ENCODE data around the gene OR9A4. TPM values are rescaled to one million over a fixed set of nuclear protein-coding genes. Genes with fewer than 3 reads are reported as not detected.

The OR9A4 gene
- total RNA-seq, 2 experiments from 2014 or later, result not detected

DNA sequence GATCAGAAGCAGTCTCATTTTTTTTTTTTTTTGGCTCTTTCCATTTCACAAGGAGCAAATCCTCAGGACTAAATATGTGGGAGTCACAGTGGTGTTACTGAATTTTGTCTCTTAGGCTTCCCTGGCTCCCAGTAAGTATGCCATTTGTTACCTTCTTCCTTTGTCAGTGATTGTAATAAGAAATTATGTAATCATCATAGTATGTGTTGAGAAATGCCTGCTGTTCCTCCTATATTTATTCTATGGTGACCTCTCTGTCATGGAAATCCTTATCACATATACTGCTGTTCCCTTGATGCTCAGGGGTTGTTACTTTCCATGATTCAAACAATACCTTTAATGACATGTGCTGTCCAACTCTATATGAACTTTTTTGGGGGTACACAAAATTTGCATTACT is 4.8 kb upstream of the OR9A4 start:
- Mint-ChIP-seq H3K4me1 (ENCODE audit: low read depth) (no peaks in the 10 kb centered on the region), H3K27ac (no peak overlapping the region), H3K9me3 (no peaks in the 10 kb centered on the region), H3K4me3 (no peak overlapping the region), H3K27me3 (ENCODE audit: low read depth) (peaks cover 5% of the 10 kb centered on the region), H3K36me3 (ENCODE audit: low read depth) (no peaks in the 10 kb centered on the region)
- CTCF ChIA-PET, result no interaction called here
- intact Hi-C loops (cut with micrococcal nuclease), result no loop called here
- DNase-seq, result no peak

DNA sequence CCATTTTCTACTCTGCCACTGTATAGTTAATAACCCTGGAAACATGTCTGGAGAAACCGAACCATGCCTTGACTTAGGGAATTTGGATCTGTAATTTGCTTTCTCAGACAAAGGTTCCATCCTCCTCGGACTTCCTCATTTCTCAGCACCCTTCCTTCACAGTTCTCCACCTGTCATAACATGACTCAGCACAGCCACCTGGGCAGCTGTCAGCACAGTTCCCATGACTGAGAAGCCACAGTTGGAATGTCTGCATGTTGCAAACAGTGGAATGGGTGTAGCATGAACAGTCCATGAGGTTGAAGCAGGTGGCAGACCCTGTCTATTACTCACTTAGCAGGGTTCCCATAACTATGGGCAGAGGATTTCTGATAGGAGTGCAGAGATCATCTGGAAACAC is 634 bp upstream of the OR9A4 start:
- H3K4me3 Mint-ChIP-seq, result no peak overlapping the region
- CTCF ChIA-PET, result no interaction called here
- H3K4me1 Mint-ChIP-seq (ENCODE audit: low read depth), result no peaks in the 10 kb centered on the region
- intact Hi-C loops (cut with micrococcal nuclease), result no loop called here
- H3K9me3 Mint-ChIP-seq, result no peaks in the 10 kb centered on the region
- no peaks in the 10 kb centered on the region for H3K36me3 Mint-ChIP-seq (ENCODE audit: low read depth)
- no peak overlapping the region for H3K27ac Mint-ChIP-seq
- no peak for DNase-seq
- no peaks in the 10 kb centered on the region for H3K27me3 Mint-ChIP-seq (ENCODE audit: low read depth)

DNA sequence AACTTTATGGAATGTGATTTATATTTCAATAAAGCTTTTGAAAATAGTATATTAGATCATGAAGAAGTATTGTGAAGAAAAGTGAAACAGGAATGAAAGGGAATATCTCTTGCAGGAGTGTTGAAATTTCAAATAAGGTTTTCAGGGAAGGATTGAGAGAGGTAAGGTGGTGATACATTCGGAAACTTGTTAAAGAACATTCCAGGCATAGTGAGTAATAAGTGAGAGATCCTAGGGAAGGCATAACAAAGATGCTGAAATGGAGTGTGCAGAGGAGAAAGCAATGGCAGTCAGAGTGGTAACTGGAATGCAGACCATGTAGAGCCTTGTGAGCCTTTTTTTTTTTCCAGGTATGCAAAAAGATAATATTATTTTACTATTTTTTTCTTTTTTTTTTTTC is 4.1 kb downstream of the OR9A4 start:
- CTCF ChIA-PET, result no interaction called here
- Mint-ChIP-seq H3K9me3 (no peaks in the 10 kb centered on the region), H3K36me3 (ENCODE audit: low read depth) (no peaks in the 10 kb centered on the region), H3K27ac (no peak overlapping the region), H3K4me1 (ENCODE audit: low read depth) (no peaks in the 10 kb centered on the region), H3K27me3 (ENCODE audit: low read depth) (no peaks in the 10 kb centered on the region), H3K4me3 (no peak overlapping the region)
- DNase-seq, result no peak
- intact Hi-C loops (cut with micrococcal nuclease), result no loop called here

DNA sequence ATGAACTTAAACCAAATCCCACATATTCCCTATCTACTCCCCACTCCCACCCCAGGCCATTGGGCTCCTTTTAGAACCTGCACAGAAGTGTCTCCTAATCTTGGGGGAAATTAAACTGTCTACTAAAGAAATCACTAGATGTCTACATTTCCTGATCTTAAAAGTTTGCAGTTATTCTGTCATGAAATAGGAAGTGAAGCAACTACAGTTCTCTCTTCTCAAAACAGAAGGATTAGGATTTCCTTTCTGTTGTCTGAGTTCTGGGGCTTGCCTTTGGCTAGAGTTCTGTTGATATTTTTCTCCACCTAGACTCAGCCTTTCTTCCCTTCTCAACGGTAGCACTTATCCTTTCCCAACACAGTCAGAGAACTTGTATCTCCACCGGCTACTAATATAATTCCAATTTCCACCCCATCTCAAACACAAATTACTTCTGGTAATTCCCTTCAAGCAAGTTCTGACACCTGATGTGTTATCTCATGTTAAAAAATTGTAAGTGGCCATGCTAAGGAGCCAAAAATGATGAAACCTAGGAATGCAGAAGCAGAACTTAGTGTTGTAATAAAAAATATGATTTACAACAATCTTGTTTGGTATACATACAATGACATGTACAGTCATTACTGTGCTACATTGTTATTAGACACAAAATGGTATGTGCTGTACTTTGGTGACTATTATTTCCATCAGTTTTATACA is 12.1 kb downstream of the OR9A4 start:
- no peak overlapping the region for H3K27ac Mint-ChIP-seq
- intact Hi-C loops (cut with micrococcal nuclease), result no loop called here
- H3K9me3 Mint-ChIP-seq, result peaks cover 2% of the 10 kb centered on the region
- H3K4me3 Mint-ChIP-seq, result no peak overlapping the region
- H3K27me3 Mint-ChIP-seq (ENCODE audit: low read depth), result no peaks in the 10 kb centered on the region
- no peaks in the 10 kb centered on the region for H3K36me3 Mint-ChIP-seq (ENCODE audit: low read depth)
- H3K4me1 Mint-ChIP-seq (ENCODE audit: low read depth), result no peaks in the 10 kb centered on the region
- DNase-seq, result no peak
- CTCF ChIA-PET, result no interaction called here

DNA sequence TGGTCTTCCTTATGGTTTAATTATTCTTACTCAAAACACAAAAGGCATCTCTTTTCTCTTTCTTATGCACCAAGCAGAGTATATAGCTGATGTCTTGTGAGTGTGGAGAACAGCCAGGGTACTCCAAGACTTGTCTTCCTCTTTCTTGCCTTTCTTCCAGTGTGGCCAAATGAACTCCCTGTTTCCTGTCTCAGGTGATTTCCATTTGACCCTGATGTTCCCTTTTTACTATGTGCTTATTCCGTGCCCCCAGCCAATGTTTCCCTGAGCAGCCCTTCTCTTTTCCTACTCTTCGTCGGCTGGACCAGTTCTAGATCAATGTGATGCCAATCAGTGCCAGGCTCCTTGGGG is 12.6 kb downstream of the OR9A4 start:
- no peak overlapping the region for H3K4me3 Mint-ChIP-seq
- no peak for DNase-seq
- no peaks in the 10 kb centered on the region for H3K36me3 Mint-ChIP-seq (ENCODE audit: low read depth)
- no peaks in the 10 kb centered on the region for H3K4me1 Mint-ChIP-seq (ENCODE audit: low read depth)
- peaks cover 2% of the 10 kb centered on the region for H3K9me3 Mint-ChIP-seq
- CTCF ChIA-PET, result no interaction called here
- no peak overlapping the region for H3K27ac Mint-ChIP-seq
- H3K27me3 Mint-ChIP-seq (ENCODE audit: low read depth), result no peaks in the 10 kb centered on the region
- intact Hi-C loops (cut with micrococcal nuclease), result no loop called here

DNA sequence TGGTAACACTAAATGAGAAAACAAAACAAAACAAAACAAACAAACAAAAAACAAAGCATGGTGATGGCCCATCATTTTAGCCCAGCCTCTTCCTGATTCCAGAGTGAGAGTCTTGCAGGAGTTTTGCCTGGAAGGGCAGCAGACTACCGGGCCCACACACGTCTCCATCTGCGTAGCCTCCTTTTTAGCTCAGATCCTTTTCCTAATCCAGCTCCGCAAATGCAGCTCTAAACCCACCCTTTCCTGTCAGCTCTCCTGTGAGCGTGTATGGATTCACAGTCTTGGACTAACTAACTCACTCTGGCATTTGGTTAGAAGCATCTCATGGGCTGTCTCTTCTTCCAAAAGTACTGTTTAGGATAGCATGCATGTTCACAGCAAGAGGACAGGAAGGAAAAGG is 14.0 kb downstream of the OR9A4 start:
- no peak overlapping the region for H3K27ac Mint-ChIP-seq
- no peaks in the 10 kb centered on the region for H3K27me3 Mint-ChIP-seq (ENCODE audit: low read depth)
- H3K36me3 Mint-ChIP-seq (ENCODE audit: low read depth), result no peaks in the 10 kb centered on the region
- CTCF ChIA-PET, result no interaction called here
- H3K4me3 Mint-ChIP-seq, result no peak overlapping the region
- no peak for DNase-seq
- H3K9me3 Mint-ChIP-seq, result peaks cover 2% of the 10 kb centered on the region
- no peaks in the 10 kb centered on the region for H3K4me1 Mint-ChIP-seq (ENCODE audit: low read depth)
- intact Hi-C loops (cut with micrococcal nuclease), result no loop called here

DNA sequence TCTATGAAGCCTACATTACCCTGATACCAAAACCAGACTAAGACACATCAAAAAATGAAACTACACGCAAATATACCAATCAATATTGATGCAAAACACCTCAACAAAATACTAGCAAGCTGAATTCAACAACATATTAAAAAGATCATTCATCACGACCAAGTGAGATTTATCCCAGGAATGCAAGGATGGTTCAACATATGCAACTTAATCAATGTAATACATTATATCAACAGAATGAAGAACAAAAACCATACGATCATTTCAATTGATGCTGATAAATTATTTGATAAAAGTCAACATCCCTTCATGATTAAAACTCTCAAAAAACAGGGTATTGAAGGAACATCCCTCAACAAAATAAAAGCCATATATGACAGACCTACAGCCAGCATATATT is 24.9 kb downstream of the OR9A4 start:
- Mint-ChIP-seq H3K27me3 (ENCODE audit: low read depth) (no peaks in the 10 kb centered on the region), H3K36me3 (ENCODE audit: low read depth) (peaks cover 4% of the 10 kb centered on the region), H3K27ac (no peak overlapping the region), H3K4me1 (ENCODE audit: low read depth) (peaks cover 8% of the 10 kb centered on the region), H3K4me3 (no peak overlapping the region), H3K9me3 (peaks cover 18% of the 10 kb centered on the region)
- CTCF ChIA-PET, result no interaction called here
- intact Hi-C loops (cut with micrococcal nuclease), result no loop called here
- no peak for DNase-seq

DNA sequence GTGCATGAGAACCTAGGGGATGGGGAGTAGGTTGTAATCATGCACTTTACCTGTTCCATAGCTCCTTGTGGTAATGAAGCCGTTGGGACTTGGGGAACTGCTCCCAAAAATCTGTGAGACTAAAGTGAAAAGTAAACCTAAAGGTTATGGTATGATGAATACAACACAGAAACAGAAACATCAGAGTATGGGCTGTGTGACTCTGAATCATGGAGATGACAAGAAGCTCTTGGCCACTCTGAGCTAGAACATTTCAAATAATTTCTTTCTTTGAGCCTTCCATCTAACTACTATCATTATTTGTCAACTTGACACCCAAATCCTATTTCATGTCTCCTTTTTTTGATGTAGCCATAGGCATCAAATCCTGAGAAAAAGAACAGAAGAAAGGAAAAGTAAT is 27.6 kb downstream of the OR9A4 start:
- no peak for DNase-seq
- H3K4me1 Mint-ChIP-seq (ENCODE audit: low read depth), result peaks cover 8% of the 10 kb centered on the region
- H3K4me3 Mint-ChIP-seq, result no peak overlapping the region
- CTCF ChIA-PET, result no interaction called here
- H3K27me3 Mint-ChIP-seq (ENCODE audit: low read depth), result peaks cover 2% of the 10 kb centered on the region
- peaks cover 4% of the 10 kb centered on the region for H3K36me3 Mint-ChIP-seq (ENCODE audit: low read depth)
- no peak overlapping the region for H3K27ac Mint-ChIP-seq
- intact Hi-C loops (cut with micrococcal nuclease), result no loop called here
- peaks cover 18% of the 10 kb centered on the region for H3K9me3 Mint-ChIP-seq

DNA sequence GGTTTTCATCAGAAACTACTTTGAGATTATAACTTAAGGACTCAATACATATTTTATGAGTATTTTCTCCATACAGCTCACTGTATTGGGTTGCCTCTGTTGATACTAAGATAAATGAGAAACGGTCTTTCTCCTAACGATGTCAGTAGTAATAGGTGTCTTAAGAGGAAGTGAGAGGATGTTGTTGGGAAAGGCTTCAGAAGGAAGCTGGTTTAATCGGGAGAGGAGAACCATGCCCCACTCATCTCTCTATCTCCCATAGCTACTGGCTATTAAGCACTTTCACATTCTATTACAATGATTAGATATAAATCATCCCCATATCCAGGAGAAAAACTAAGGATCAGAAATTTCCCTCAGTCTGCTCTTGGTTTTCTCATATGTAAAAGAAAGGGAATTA is 28.6 kb downstream of the OR9A4 start:
- DNase-seq, result no peak
- Mint-ChIP-seq H3K4me1 (ENCODE audit: low read depth) (peaks cover 8% of the 10 kb centered on the region), H3K36me3 (ENCODE audit: low read depth) (peaks cover 4% of the 10 kb centered on the region), H3K4me3 (no peak overlapping the region), H3K9me3 (peaks cover 15% of the 10 kb centered on the region), H3K27ac (no peak overlapping the region), H3K27me3 (ENCODE audit: low read depth) (peaks cover 2% of the 10 kb centered on the region)
- intact Hi-C loops (cut with micrococcal nuclease), result no loop called here
- CTCF ChIA-PET, result interaction anchor here (1.5 kb wide), 1 partner anchor 30 kb away, joined by 3 read pairs; no protein-coding TSS in a partner anchor

DNA sequence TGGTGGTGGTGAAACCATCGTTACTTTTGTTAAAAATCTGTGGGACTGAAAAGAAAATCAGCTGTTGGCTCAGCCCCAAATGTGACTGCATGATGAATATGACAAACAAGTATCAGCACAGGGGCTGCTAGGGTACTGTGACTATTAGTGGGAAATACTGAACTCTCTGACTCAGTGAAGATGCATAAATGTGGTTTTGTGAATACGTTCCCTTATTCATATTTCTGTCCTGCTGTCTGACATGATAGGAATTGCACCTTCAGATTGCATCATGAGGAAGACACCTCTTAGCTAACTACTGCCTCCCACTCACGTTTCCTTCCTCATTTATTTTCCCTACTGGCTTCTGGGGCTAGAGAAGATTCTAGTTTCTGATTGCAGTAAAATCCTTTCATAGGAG is 29.2 kb downstream of the OR9A4 start:
- peaks cover 2% of the 10 kb centered on the region for H3K27me3 Mint-ChIP-seq (ENCODE audit: low read depth)
- H3K9me3 Mint-ChIP-seq, result peaks cover 15% of the 10 kb centered on the region
- peaks cover 8% of the 10 kb centered on the region for H3K4me1 Mint-ChIP-seq (ENCODE audit: low read depth)
- peaks cover 4% of the 10 kb centered on the region for H3K36me3 Mint-ChIP-seq (ENCODE audit: low read depth)
- CTCF ChIA-PET, result interaction anchor here (0.8 to 1.5 kb wide), 2 partner anchors 29 to 31 kb away, joined by 3 read pairs; no protein-coding TSS in a partner anchor
- DNase-seq, result peak; percentile 63
- H3K4me3 Mint-ChIP-seq, result no peak overlapping the region
- intact Hi-C loops (cut with micrococcal nuclease), result no loop called here
- no peak overlapping the region for H3K27ac Mint-ChIP-seq

DNA sequence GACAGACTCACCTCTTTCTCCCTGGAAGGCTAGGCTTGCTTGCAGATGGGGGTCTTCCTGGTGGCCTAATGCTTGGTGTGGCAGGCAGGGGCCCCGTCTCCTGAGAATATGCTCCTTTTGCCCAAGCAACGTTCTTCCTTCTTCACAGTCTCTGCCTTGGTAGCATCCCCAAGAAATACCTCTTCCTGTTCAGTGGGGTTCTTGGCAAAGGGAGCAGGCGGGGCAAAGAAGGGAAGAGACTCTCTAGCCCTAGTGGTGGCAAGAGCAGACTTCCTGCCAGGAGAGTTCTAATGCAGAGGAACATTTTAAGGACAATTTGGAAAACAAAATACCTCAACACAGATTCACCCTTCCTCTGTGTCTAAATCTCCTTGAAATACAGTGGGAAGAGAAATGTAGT is 30.6 kb downstream of the OR9A4 start, which contains the start of gene CLEC5A:
CLEC5A (minus strand) TSS at position 179 of the 400 bp plus-strand sequence. CDS start 682 bp downstream, outside the sequence.
- DNase-seq, result no peak
- Mint-ChIP-seq H3K36me3 (ENCODE audit: low read depth) (no peaks in the 10 kb centered on the region), H3K9me3 (peaks cover 5% of the 10 kb centered on the region), H3K4me3 (no peak within 1 kb of the TSS), H3K4me1 (ENCODE audit: low read depth) (peaks cover 8% of the 10 kb centered on the region), H3K27me3 (ENCODE audit: low read depth) (peaks cover 2% of the 10 kb centered on the region), H3K27ac (no peak within 1 kb of the TSS)
- intact Hi-C loops (cut with micrococcal nuclease), result no loop called here
- CTCF ChIA-PET, result no interaction called here

DNA sequence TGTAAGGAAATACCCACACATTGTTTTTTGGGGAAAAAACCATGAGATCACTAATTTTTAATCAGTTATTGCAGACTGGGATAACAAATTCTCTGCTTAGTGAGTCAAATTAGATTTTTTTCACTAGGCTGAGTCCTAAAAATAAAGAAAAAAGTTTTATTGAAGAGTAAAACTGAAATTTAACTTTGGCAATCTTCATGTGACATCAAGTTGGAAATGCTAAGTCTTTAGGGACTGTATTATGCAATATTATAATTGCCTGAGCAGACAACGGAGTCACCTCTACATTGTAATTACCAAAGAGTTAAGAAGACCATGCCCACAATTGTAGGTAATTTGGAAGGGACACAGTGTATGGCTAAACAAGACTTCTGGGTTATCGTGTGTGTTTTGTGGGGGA is 32.8 kb downstream of the OR9A4 start:
- H3K4me3 Mint-ChIP-seq, result no peak overlapping the region
- H3K4me1 Mint-ChIP-seq (ENCODE audit: low read depth), result peaks cover 8% of the 10 kb centered on the region
- no peak overlapping the region for H3K27ac Mint-ChIP-seq
- no peaks in the 10 kb centered on the region for H3K36me3 Mint-ChIP-seq (ENCODE audit: low read depth)
- CTCF ChIA-PET, result no interaction called here
- DNase-seq, result no peak
- no peaks in the 10 kb centered on the region for H3K9me3 Mint-ChIP-seq
- H3K27me3 Mint-ChIP-seq (ENCODE audit: low read depth), result peaks cover 2% of the 10 kb centered on the region
- intact Hi-C loops (cut with micrococcal nuclease), result no loop called here

DNA sequence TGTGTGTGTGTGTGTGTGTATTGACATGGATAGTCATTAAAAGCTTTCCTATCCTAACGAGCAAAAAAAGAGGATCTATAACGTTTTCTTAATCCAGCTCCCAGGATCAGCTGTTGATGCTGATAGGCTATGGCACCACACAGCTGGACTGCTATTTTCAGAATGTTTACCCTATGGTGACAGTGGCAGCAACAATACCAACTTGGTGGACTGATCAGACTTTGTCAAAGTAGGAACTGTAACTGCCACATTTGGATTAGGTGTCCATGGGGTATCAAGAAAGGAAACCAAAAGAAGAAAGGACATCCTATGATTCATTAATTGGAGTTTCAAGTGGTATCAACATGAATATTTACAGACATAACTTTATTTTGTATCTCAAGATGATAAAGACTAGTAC is 33.3 kb downstream of the OR9A4 start:
- H3K36me3 Mint-ChIP-seq (ENCODE audit: low read depth), result no peaks in the 10 kb centered on the region
- H3K27ac Mint-ChIP-seq, result no peak overlapping the region
- peaks cover 8% of the 10 kb centered on the region for H3K4me1 Mint-ChIP-seq (ENCODE audit: low read depth)
- no peak for DNase-seq
- no peak overlapping the region for H3K4me3 Mint-ChIP-seq
- no peaks in the 10 kb centered on the region for H3K9me3 Mint-ChIP-seq
- CTCF ChIA-PET, result no interaction called here
- peaks cover 2% of the 10 kb centered on the region for H3K27me3 Mint-ChIP-seq (ENCODE audit: low read depth)
- intact Hi-C loops (cut with micrococcal nuclease), result no loop called here

All from activated naive CD4-positive, alpha-beta T cell treated with anti-CD3 and anti-CD28 coated beads for 36 hours (primary cell).